T-helper 1 cell treated with Interleukin-12 subunit alpha and Interleukin-12 subunit beta and Interleukin-4 antibody, amounts not matched to agents 30 ng/mL and 1 ng/mL, for 36 hours (primary cell): ENCODE results near the gene CNOT2. TPM values are rescaled to one million over a fixed set of nuclear protein-coding genes. Genes with fewer than 3 reads are reported as not detected.

Experiments
- intact Hi-C: fragments of 100-400 bp; cut with micrococcal nuclease; formaldehyde crosslinking; loops from one replicate; pipeline ENCODE4 v1.15.1; 2024
- total RNA-seq: library from RNA; stranded (reverse); gene quantifications from 2 replicates; pipeline ENCODE4 v1.2.3, GENCODE V29; 2022

CNOT2 gene, protein sequence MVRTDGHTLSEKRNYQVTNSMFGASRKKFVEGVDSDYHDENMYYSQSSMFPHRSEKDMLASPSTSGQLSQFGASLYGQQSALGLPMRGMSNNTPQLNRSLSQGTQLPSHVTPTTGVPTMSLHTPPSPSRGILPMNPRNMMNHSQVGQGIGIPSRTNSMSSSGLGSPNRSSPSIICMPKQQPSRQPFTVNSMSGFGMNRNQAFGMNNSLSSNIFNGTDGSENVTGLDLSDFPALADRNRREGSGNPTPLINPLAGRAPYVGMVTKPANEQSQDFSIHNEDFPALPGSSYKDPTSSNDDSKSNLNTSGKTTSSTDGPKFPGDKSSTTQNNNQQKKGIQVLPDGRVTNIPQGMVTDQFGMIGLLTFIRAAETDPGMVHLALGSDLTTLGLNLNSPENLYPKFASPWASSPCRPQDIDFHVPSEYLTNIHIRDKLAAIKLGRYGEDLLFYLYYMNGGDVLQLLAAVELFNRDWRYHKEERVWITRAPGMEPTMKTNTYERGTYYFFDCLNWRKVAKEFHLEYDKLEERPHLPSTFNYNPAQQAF
- 80.6 and 81.5 TPM in 2 replicates for total RNA-seq

DNA sequence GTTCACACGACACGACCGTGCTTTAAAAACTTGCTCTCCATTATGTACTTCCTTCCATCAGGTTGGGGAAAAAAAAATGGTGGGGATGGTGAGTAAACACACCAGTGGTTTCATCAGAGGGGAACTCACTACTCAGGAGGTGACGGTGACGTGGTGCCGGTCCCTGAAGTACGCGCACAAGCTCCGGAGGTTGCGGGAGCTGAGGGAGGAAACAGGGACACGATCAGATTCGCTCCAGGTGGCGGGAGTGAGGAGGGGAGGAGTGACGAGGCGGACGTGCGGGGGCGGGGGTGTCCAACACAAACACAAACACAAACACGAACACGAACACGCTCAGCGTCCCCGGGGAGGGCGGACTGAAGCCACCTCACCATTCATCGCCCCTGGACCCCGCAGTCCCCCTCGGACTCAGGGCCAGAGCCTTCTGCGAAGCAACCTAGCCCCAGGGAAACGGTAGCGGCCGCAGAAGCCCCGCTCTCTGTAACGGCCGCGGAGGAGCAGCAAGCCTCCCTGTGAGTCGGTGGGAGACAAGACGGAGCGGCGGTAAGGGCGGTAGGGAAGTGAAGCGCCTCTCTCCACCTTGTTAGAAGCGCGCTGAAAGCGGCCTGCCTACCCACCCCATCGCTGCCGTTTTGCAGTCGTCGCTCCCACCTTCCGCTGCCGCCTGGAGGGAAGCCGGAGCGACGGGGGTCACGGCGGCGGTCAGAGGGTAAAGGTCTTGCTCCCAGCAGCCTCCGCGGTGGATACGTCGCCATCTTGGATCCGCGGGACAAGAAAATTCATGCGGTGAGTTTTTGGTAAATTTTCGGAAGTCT lies at the start of gene CNOT2:
CNOT2 (plus strand) TSS at position 739 of the 815 bp plus-strand sequence. CDS start 34,794 bp downstream, outside the sequence.
- intact Hi-C loops = loop anchor here (1.0 to 5.0 kb wide), 9 partner anchors 61 to 1444 kb away; partner anchors contain the start of genes CPSF6, FRS2, KCNMB4 and MDM2

DNA sequence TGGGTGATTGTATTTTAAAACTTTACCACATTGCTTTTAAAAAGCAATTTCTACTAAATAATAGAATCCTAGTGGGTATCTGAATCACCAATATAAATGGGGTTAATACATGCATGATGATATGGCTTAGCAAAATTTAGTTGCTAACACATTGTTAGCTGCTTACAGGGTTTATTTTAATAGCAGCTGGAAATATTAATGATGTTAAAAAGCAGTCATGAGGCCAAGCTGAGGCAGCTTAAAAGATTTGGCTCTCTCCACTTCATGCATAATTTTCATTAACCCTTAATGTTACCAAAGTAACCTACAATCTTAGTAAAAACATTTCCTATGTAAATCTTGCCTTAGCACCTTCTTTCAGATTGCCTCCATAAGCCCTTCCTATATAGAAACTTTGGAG lies 49.2 kb upstream of the CNOT2 start:
- intact Hi-C loops = loop anchor here (5.0 kb wide), 1 partner anchor 52 kb away; no protein-coding TSS in a partner anchor

DNA sequence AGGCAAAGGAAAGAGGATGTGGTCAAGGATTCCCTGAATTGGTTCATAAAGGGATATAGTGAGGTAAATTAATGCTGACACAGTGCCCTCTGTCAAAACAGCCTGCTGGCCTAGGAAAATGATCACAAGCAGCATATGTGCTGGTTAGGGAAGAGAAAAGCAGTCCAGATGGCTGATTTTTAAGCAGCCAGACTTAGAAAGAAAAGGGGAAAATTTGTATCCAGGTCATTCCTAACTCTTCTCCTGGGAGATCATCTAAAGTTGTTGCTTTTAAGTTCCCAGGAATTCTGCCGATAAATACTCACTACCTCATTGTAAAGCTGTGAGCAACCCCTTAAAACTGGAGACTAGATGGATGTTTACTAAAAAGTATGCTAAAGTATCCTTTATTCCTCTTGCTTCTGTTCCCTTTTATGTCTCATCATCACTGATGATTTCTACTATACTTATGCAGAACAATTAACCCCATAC lies 46.4 kb upstream of the CNOT2 start:
- intact Hi-C loops = no loop called here

DNA sequence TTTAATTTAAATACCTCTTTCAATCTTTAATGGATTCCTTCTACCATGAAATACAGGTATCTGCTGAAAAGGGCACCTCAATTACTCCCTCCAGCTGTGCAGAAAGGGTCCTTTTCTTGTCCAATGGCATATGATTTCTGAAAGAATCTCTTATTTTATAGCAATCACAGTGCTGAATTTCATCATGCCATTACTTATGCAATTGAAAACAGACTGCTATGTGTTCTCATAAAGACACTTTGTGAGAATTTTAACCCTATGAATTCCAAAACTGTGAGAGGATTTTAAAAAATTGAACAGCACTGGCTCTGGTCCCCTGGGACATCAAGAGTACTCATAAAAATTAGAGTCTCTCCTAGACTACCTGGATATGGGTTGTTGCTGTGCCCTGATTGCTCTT lies 45.9 kb upstream of the CNOT2 start:
- intact Hi-C loops = no loop called here

DNA sequence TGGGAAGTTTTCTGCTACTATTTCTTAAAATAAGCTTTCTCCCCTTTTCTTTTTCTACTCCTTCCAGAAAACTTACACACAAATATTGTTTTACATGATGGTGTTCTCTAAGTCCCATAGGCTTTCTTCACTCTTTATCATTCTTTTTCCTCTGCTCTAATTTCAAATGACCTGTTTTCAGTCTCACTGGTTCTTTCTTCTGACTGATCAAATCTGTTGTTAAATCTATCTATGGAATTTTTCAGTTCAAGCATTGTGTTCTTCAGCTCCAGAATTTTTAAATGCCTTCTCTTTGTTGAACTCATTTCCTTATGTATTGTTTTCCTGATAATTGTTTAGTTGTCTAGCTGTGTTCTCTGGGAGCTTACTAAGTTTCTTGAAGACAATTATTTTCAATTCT lies 29.5 kb upstream of the CNOT2 start:
- intact Hi-C loops = no loop called here

DNA sequence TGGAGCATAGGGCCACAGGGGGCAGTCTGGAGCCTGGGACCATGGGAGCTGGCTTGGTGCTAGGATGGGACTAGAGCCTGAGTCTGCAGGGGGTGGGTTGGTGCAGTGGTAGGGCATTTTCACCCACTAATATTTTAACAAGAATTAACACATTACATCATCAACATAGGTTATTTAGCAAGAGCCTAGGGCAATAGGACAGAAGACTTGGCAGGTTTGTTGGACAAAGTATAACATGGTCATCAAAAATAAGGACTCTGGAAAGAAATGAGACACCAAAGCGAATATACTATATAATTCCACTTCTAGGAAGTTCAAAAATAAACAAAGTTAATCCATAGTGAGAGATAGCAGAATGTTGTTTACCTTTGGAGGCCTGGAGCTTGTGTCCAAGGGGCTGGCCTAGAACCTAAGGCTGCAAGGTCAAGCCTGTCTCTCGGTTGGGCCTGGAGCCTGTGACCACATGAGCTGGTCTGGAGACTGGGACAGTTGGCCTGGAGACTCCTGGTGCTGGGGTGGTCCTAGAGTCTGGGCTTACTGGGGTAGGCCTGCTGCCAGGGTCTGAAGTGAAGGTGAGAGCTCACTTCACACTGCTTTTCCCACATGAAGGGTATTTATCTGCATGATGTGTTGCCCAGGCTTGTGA lies 28.1 kb upstream of the CNOT2 start:
- intact Hi-C loops = no loop called here

DNA sequence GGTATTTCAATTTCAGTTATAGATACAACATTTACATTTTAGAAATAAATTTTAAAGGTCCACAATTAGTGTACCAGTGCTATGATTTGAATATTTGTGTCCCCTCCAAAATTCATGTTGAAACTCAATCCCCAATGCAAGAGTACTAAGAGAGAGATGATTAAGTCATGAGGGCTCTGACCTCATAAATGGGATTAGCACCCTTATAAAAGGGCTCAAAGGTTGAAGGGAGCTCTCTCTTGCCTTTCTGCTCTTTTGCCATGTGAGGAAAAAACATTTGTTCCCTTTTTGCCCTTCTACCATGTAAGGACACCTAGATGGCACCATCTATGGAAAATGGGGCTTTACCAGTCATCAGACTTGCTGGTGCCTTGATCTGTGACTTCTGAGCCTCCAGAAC lies 25.8 kb upstream of the CNOT2 start:
- intact Hi-C loops = no loop called here

DNA sequence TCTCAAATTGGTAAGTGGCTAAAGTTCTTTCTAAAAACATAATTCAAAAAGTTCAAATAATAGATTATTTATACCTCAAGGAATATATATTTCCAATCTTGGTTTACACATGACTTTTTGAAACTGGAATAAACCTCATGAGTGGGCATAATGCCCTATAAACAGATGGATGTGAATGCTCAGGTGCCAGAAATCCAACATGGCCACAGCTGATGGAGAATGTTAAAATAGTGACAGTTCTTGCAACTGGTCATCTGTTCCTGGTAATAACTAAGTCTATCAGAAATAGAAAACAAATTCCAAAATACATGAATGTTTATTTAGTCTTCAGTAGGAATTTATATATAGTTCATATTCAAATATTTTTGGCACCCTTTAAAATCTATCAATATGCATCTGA lies 21.6 kb upstream of the CNOT2 start:
- intact Hi-C loops = no loop called here

DNA sequence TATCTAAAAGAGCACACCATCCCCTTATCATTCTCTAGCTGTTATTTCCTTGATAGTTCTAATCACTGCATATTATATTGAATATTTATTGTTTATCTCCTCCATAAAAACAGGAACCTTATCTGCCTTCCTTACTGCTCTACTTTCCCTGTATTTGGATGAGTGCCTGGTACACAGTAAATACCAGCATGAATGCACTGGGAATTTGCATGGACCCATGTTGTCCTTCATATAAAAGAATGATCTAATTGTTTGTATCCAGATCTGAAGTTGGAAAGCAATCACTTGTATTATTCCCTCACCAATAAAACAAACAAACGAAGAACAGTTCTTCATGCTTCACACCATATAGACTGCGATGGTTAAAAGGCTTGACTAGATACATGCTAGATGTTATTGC lies 15.3 kb upstream of the CNOT2 start:
- intact Hi-C loops = no loop called here

DNA sequence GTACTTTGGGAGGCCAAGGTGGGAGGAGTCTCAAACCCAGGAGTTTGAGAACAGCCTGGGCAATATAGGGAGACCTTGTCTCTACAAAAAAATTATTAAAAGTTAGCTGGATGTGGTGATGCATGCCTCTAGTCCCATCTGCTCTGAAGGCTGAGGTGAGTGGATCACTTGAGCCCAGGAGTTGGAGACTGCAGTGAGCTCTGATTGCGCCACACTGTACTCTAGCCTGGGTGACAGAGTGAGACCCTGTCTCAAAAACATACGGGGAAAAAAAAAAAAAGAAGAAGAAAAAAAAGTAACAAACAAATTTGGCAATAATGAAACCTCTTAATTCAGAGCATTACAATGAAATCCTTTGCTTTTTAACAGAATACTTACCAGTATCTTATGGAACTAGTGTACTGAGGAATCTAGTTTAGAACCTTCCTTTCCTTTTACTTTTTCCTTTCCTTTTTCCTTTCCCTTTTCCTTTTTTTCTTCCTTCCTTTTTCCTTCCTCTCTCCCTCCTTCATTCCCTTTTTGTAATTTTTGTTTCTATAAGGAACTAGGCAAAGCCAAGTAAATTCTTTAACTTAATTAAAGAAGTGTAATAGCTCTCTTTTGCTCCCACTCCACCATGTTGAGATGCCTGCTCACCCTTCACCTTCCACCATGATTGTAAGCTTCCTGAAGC lies 12.2 kb upstream of the CNOT2 start:
- intact Hi-C loops = no loop called here

DNA sequence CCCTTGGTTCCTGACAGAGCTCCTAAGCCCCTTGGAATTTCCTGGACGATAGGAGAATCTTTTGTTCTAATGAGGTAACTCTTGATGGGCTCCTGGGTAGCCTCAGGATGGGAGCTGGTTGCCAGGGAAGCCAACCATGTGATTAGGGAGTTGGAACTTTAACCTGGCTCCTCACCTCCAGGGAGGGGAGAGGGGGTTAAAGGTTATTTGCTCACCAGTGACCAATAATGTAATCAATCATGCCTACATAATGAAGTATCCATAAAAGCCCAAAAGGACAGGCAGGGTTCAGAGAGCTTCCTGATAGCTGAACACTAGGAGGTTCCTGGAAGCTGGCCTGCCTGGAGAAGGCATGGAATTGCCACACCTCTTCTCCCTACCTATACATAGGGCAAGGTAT lies 6.2 kb upstream of the CNOT2 start:
- intact Hi-C loops = no loop called here

DNA sequence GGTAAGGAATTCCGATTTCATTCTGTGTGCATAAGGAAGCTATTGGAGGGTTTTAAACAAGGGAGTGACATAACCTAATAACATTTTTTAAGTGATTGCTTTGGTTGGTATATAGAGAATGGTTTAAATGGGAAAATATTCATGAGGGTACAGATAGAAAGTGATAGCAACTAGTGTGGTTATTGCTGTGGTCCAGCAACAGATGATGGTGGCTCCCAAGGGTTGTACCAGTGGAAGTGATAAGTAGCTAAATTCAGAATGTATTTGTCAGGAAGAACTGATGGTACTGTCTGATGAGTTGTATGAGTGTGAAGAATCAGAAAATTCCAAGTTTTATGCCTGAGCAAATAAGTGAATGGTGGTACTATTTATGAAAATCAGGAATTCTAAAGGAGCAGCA lies 2.6 kb upstream of the CNOT2 start:
- intact Hi-C loops = loop anchor here (5.0 kb wide), 5 partner anchors 77 to 1447 kb away; partner anchors contain the start of genes CPSF6, MDM2, TMEM19 and YEATS4

DNA sequence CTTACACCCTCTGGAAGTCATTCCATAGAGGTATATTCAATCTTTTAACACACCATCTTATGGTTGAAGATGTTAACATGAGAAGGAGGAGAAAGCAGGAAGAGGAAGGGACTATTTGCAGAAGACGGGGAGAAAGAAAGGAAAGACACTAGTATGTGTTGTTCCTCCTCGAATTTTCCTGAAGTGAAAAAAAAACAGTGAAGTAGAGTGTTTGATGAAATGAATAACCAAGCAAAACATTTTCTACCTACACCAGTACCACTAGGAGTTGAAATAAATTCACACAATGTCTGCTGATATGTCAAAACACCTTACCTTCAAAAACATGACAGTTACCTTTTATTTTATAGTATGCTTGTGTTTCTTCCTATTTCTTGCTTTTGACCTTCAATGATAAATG lies 1.4 kb upstream of the CNOT2 start:
- intact Hi-C loops = loop anchor here (2.0 to 5.0 kb wide), 6 partner anchors 75 to 1445 kb away; partner anchors contain the start of genes CPSF6, FRS2, MDM2 and TMEM19

DNA sequence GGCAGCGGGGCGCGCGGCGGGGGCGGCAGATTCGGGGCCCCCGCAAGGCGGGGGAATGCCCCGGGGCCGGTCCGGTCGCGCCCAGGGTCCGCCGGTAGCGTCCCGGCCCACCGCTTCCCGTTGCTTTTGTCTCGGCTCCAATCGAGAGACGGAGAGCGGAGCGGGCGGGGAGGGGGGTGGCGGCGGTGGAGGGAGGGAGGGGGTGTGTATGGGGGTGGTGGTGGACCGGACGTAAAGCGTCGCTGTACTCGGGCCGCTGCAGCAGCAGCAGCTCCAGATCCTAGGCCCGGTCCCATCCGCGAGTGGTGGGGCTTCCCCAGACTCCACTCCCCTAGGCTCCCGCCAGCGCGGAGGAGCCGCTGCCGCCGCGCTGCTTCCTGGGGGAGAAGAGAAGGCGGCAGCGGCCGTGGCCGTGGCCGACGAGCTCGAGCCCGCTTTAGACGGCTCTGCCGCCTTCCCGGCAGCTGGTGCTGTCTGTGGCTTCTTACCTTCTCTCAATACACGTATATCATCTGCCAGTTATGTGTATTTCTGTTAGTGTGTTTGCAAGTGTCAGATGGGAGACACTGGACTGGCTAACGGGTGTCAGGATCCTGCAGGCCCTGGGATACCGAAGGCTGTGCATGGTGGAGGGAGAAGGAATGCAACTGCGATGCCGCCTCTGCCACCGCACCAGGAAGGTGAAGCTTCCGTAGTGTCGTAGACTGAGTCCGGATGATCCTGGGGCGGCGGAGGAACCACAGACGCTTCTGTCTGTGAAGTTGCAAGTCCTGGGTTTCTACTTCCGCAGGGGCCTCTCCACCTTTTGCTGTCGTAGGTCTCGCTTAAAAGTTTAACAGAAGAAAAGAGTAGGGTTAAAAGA lies 508 bp downstream of the CNOT2 start:
- intact Hi-C loops = loop anchor here (1.0 to 5.0 kb wide), 14 partner anchors 13 to 1596 kb away; partner anchors contain the start of genes CPSF6, FRS2, KCNMB4 and MDM2

DNA sequence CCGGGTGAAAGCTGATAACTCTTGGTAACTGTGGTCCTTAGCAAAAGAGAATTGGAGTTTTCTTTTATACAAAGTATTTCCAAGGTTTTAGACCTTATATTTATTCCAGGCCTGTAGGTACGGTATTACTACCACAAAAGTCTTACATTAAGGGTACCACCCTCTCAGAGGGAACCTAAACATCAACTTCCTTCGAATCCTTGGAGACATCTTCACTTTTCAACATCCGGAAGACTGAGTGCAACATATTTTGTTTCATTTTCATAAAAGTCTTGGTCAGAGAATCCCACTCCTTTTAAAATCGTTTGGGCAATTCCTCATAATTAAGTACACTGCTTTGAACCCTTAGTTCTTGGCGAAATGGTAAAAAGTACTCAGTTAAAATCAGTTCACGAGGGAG lies 1.2 kb downstream of the CNOT2 start:
- intact Hi-C loops = loop anchor here (1.0 to 5.0 kb wide), 10 partner anchors 12 to 1595 kb away; partner anchors contain the start of genes CPSF6, MDM2, RAB21 and RAB3IP

DNA sequence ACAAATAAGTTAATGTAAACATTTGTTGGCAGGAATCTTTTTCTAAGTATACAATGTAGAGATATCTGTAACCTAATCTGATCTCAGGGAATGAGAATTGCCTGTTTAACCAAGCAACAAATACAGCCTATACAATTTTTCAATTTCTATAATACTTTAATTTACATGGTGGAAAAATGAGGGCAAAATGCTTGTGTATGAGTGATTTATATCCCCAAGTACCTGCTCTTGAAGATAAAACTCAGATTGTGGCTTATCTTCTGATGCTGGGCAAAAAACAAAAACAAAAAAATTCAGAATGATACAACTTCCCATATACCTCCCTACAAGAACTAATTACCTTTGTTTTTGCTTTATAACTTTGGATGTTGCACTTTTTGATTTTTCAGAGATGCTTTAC lies 2.2 kb downstream of the CNOT2 start:
- intact Hi-C loops = loop anchor here (2.0 kb wide), 1 partner anchor 1509 kb away; the partner anchor contains the start of gene RAB21

DNA sequence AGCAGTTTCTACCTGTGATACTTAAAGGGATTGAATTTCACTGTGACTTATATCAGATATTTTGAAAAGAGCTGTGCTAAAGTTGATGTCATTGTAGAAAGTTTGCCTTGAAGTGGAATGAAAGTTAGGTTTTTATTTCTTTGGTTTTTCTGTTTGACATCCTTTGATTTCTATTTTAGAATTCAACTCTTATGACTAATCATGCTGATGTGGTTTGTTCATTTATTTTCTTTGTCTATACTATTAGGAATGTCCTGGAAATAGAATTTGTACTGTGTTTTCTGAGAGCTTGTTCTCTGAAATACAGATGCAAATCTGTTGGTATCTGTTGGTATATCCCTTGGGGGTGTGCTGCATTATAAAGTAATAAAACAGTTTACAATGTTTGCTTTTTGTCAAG lies 3.3 kb downstream of the CNOT2 start:
- intact Hi-C loops = no loop called here

DNA sequence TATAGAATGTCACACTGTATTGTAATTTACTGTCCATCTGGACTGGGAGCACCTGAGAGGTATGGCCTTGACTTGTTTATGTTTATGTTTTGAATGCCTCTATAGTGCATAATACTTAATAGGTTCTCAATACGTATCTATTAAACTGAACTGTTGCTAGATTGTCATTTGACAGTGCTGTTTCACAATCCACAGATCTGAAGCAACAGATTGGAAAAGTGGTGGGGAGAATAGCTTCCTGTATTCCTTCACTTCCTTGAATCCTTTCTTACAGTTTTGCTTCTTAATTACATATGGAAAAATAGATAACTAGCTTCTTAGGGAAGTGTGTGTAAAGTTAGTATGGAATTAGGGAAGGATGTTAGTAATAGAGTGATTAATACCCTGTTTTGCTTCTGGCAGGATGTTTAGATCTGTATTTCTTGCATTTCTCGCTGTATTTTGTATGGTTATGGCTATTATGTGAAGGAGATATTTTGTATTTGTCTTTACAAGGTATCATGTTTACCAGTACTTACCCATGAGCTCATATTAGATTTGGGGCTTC lies 4.5 kb downstream of the CNOT2 start:
- intact Hi-C loops = no loop called here

DNA sequence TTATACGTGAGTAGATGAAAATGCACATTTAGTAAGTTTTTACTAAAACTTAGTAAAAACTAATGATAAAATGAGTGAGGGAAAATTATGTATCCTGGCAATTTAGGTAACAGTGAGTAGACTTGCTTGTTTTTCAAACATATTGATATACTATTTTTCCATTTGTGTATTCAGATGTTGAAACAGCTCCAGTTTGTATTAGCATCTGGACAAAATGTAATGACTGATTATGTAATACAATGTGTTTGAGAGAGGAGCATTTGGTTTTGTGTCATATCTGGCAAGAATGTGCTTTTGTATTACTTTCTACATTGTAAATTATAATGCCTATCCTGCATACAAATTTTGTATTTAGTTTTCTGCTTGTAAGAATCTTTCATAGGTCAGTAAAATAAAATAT lies 5.6 kb downstream of the CNOT2 start:
- intact Hi-C loops = no loop called here
